Parietal lobe (tissue), 1 donor: ENCODE data around the gene PTCHD4. TPM values are rescaled to one million over a fixed set of nuclear protein-coding genes. Genes with fewer than 3 reads are reported as not detected.

ENCODE experiments used
- total RNA-seq: library from RNA; depleted of rRNA; stranded (reverse); fragments of >200 nt; gene quantifications from one replicate; pipeline ENCODE4 v1.2.3, GENCODE V29; 2014

Gene PTCHD4
- 27.9 TPM for total RNA-seq

GRCh38 chr6:48111143-48111506 is at the start of gene PTCHD4:
PTCHD4 (minus strand) TSS chr6:48111197; CDS start chr6:48068957, 42,240 bp downstream.

